ENCODE data around the gene ZNF569.
"Not testable (repeated sequence)": the region's sequence is repeated elsewhere in the genome, so short reads cannot be mapped to it uniquely, and the experiment has no call there.

The ZNF569 gene

GRCh38 chr19:37391399-37391798 is 75.8 kb downstream of the ZNF569 start:
- not testable (repeated sequence) for DNase-seq

DNA sequence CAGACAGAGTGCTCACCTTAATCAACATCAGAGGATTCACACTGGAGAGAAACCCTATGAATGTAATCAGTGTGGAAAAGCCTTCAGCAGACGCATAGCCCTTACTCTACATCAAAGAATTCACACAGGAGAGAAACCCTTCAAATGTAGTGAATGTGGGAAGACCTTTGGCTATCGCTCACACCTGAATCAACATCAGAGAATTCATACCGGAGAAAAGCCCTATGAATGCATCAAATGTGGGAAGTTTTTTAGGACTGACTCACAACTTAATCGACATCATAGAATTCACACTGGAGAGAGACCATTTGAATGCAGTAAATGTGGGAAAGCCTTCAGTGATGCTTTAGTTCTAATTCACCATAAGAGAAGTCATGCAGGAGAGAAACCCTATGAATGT is 78.0 kb downstream of the ZNF569 start:
- no peak for DNase-seq

DNA sequence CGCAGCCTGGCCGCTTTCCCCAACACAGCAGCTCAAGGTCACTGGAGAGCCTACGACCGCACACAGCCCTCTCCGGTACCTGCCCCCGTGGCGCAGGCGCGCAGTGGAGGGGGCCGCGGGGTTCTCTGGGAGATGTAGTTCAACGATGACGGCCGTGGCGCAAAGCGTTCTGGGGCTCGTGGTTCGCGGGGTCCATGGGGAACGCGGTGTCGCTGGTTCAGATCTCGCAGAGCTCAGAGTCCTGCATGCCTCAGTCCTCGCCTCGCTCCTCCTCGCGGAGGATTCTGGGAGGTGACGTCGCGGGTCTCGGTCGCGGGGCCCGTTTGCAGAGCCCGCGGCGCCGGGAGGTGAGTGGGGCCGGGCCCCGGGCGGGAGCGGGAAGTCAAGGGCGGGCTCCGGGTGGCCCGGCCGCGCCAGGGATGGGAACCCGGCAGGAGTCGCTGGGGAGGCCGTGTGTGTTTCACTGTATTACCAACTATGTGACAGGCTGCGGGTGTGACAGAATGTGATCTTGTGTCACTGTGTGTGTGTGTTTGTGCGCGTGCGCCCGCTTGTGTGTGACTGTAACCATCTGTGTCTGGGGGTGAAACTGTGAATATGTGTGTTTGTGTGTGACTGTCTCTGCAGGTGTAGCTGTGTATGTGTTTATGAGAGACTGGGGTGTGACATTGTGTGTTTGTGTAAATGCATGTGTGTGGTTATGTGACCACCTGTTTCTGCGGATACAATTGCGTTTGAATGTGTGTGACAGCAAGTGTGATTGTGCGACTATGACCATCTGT is 96.2 kb downstream of the ZNF569 start, which contains the start of gene ZNF527:
Gene ZNF527, plus strand, starts transcription at position 220 of the 782 bp plus-strand sequence. CDS start 3,100 bp downstream, outside the sequence.
- peak; percentile 97 for DNase-seq

GRCh38 chr19:37370386-37370879 is 96.8 kb downstream of the ZNF569 start:
- not testable (repeated sequence) for DNase-seq

- no peak for DNase-seq
Observed at GRCh38 chr19:37362733-37363132, 104.5 kb downstream of the ZNF569 start.

DNA sequence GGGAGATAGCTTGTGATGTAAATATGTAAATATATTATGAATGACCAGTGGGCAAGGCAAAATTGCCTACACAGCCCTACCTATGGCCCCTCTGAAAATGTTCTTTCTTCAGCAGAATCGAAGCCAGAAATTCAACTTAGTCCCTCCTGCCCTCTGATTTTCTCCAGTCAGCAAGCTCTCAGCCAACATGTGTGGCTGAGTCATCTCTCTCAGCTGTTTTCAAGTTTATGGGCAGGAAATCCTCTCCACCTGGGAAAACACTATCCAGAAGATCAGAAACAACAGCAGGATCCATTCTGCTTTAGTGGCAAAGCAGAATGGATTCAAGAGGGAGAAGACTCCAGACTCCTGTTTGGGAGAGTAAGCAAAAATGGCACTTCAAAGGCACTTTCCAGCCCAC is 105.2 kb downstream of the ZNF569 start:
- no peak for DNase-seq

All from NCI-H748 treated with DMSO at 0.1 percent for 48 hours (cell line).